ENCODE measurements around the gene GDAP2. TPM values are rescaled to one million over a fixed set of nuclear protein-coding genes. Genes with fewer than 3 reads are reported as not detected.

Gene GDAP2
- total RNA-seq, 1 experiment from 2014 or later = 24.4 TPM

DNA sequence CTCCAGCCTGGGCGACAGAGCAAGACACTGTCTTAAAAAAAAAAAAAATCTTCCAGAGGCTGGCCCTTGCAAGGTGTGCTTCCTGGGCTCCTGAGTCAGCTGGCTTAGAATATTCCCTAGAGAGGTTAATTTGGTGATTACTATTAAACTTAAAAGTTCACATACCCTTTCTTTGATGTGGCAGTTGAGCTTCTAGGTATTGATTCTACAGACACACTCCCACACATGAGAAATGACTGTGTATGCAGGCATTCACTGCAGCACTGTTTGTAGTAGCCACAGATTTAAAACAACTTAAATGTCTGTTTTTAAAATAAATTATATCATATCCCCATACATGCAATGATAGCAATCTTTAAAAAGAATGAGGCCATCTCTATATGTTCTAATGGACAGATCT lies 93.4 kb downstream of the GDAP2 start:
- Histone ChIP-seq H2BK20ac (ENCODE audit: low read depth, low read length, poor library complexity, severe bottlenecking) (no peak overlapping the region), H3T11ph (ENCODE audit: low read length) (no peak overlapping the region), H3K56ac (ENCODE audit: insufficient read length, low read depth, low read length) (no peak overlapping the region), H3K4me1 (ENCODE audit: insufficient read depth, low read length) (no peaks in the 10 kb centered on the region), H3K18ac (ENCODE audit: insufficient read length, low read depth, low read length) (no peak overlapping the region), H3K9me3 (ENCODE audit: control insufficient read depth, low read depth, low read length) (no peaks in the 10 kb centered on the region), H3K4me2 (ENCODE audit: insufficient read depth, insufficient read length, low read length) (no peak overlapping the region), H3K79me2 (ENCODE audit: insufficient read depth, low read length) (no peaks in the 10 kb centered on the region), H2AK5ac (ENCODE audit: insufficient read length, low read length) (no peak overlapping the region), H4K20me1 (ENCODE audit: control insufficient read depth, insufficient read depth, insufficient read length) (no peaks in the 10 kb centered on the region), H3K27ac (ENCODE audit: insufficient read length, low read depth, low read length) (no peak overlapping the region), H2AFZ (ENCODE audit: low read length) (no peak overlapping the region), H3K4ac (ENCODE audit: low read depth, low read length) (no peak overlapping the region), H4K91ac (ENCODE audit: insufficient read length, low read depth, low read length) (no peak overlapping the region), H2BK120ac (ENCODE audit: low read depth, low read length, poor library complexity, severe bottlenecking) (no peak overlapping the region), H3K9ac (ENCODE audit: extremely low read depth, insufficient read length, low read length) (no peak overlapping the region), H3K23ac (ENCODE audit: insufficient read length, low read depth, low read length) (no peak overlapping the region), H3K14ac (ENCODE audit: insufficient read depth, low read length) (no peak overlapping the region), H3K27me3 (ENCODE audit: insufficient read depth, low read length) (no peaks in the 10 kb centered on the region), H4K8ac (replicated peaks; ENCODE audit: insufficient read length, low read depth, low read length) (no peak overlapping the region), H4K5ac (ENCODE audit: insufficient read length, low read depth, low read length) (no peak overlapping the region), H3K79me1 (ENCODE audit: insufficient read depth, low read depth, low read length, poor library complexity, severe bottlenecking) (no peaks in the 10 kb centered on the region), H2BK12ac (ENCODE audit: insufficient read length, low read depth, low read length) (no peak overlapping the region), H2BK15ac (ENCODE audit: low read depth, low read length) (no peak overlapping the region), H3K23me2 (ENCODE audit: insufficient read length, low read depth, low read length, poor library complexity, severe bottlenecking) (no peaks in the 10 kb centered on the region), H2BK5ac (ENCODE audit: insufficient read length, low read length) (no peak overlapping the region)
- DNase-seq = no peak
- no peak overlapping the region for H3K4me3 Mint-ChIP-seq
- no peaks in the 10 kb centered on the region for H3K36me3 Mint-ChIP-seq (ENCODE audit: insufficient read depth in 1 of 3, low read depth in 3 of 3)
- WGBS (ENCODE audit: extremely low coverage, insufficient read length, low lambda C conversion rate) = no CpG with 5 or more reads among the region's 1 CpG
- no peaks in the 10 kb centered on the region; a peak in 1 of 5 replicates for H3K9me3 Mint-ChIP-seq
- H3K4me1 Mint-ChIP-seq = peaks cover 9 to 12% of the 10 kb centered on the region in 2 experiments
- no peak for TF ChIP-seq CTCF (conservative IDR thresholded peaks at IDR 0.05)
- no peaks in the 10 kb centered on the region for H3K27me3 Mint-ChIP-seq (ENCODE audit: low read depth)
- H3K27ac Mint-ChIP-seq = no peak overlapping the region

Measured in H9 (cell line).